SK-N-SH treated with all-trans-retinoic acid at 6 μM for 48 hours (cell line): ENCODE data around the gene DENR.

ENCODE experiments used
- CSRNP3 ChIP-seq: fragments of 250-450 bp; sonication (Bioruptor Pico); IDR thresholded peaks from 2 replicates; pipeline ENCODE4 v1.5.1; 2021; ENCODE audit warnings: mild to moderate bottlenecking, moderate library complexity
- GLIS3 ChIP-seq: fragments of 250-450 bp; sonication (Bioruptor Pico); IDR thresholded peaks from 2 replicates; pipeline ENCODE4 v1.5.0; 2020; ENCODE audit warnings: mild to moderate bottlenecking, moderate library complexity
- ISL1 ChIP-seq: fragments of 250-450 bp; sonication (Bioruptor Pico); IDR thresholded peaks from 2 replicates; pipeline ENCODE4 v2.1.2; 2022; ENCODE audit warnings: mild to moderate bottlenecking, moderate library complexity
- OSR1 ChIP-seq: fragments of 250-450 bp; sonication (Bioruptor Pico); IDR thresholded peaks from 2 replicates; pipeline ENCODE4 v1.8.0; 2022; ENCODE audit warnings: moderate library complexity, mild to moderate bottlenecking, inconsistent platforms
- PPARA ChIP-seq: fragments of 250-450 bp; sonication (Bioruptor Pico); IDR thresholded peaks from 2 replicates; pipeline ENCODE4 v1.5.0; 2020; ENCODE audit warnings: mild to moderate bottlenecking, borderline replicate concordance
- RARB ChIP-seq: fragments of 250-450 bp; sonication (Bioruptor Pico); IDR thresholded peaks from 2 replicates; pipeline ENCODE4 v1.8.0; 2021; ENCODE audit warnings: mild to moderate bottlenecking, moderate library complexity
- TCF4 ChIP-seq: fragments of 250-450 bp; sonication (Bioruptor Pico); IDR thresholded peaks from 2 replicates; pipeline ENCODE4 v1.8.0; 2021; ENCODE audit warnings: mild to moderate bottlenecking, moderate library complexity, borderline replicate concordance
- ZFP30 ChIP-seq: fragments of 450-650 bp; formaldehyde crosslinking; IDR thresholded peaks from 2 replicates; pipeline ENCODE4 v1.5.0; 2022; ENCODE audit warnings: mild to moderate bottlenecking, moderate library complexity
- TF ChIP-seq, protein P1 (sequence below): fragments of 250-450 bp; sonication (Bioruptor Pico); IDR thresholded peaks from 2 replicates; pipeline ENCODE4 v1.5.1; 2020; ENCODE audit warnings: low read depth, mild to moderate bottlenecking, moderate library complexity
- TF ChIP-seq, protein P2 (sequence below): fragments of 250-450 bp; sonication (Bioruptor Pico); IDR thresholded peaks from 2 replicates; pipeline ENCODE4 v1.8.0; 2020; ENCODE audit warnings: mild to moderate bottlenecking, moderate library complexity, borderline replicate concordance
- TF ChIP-seq, protein P3 (sequence below): fragments of 250-450 bp; sonication (Bioruptor Pico); IDR thresholded peaks from 2 replicates; pipeline ENCODE4 v1.5.0; 2020; ENCODE audit warnings: mild to moderate bottlenecking, moderate library complexity

GRCh38 chr12:122795807-122796206, 43.2 kb downstream of the DENR start:
- TF ChIP-seq, protein P1, sequence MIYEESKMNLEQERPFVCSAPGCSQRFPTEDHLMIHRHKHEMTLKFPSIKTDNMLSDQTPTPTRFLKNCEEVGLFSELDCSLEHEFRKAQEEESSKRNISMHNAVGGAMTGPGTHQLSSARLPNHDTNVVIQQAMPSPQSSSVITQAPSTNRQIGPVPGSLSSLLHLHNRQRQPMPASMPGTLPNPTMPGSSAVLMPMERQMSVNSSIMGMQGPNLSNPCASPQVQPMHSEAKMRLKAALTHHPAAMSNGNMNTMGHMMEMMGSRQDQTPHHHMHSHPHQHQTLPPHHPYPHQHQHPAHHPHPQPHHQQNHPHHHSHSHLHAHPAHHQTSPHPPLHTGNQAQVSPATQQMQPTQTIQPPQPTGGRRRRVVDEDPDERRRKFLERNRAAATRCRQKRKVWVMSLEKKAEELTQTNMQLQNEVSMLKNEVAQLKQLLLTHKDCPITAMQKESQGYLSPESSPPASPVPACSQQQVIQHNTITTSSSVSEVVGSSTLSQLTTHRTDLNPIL (CRISPR knock-in tag): no peak
- TF ChIP-seq, protein P2, sequence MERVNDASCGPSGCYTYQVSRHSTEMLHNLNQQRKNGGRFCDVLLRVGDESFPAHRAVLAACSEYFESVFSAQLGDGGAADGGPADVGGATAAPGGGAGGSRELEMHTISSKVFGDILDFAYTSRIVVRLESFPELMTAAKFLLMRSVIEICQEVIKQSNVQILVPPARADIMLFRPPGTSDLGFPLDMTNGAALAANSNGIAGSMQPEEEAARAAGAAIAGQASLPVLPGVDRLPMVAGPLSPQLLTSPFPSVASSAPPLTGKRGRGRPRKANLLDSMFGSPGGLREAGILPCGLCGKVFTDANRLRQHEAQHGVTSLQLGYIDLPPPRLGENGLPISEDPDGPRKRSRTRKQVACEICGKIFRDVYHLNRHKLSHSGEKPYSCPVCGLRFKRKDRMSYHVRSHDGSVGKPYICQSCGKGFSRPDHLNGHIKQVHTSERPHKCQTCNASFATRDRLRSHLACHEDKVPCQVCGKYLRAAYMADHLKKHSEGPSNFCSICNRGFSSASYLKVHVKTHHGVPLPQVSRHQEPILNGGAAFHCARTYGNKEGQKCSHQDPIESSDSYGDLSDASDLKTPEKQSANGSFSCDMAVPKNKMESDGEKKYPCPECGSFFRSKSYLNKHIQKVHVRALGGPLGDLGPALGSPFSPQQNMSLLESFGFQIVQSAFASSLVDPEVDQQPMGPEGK (CRISPR knock-in tag): no peak
- TF ChIP-seq GLIS3 (CRISPR knock-in tag) (no peak), ISL1 (no peak), PPARA (no peak), RARB (CRISPR knock-in tag) (no peak), ZFP30 (no peak), TCF4 (CRISPR knock-in tag) (no peak), CSRNP3 (CRISPR knock-in tag) (no peak), OSR1 (no peak)
- TF ChIP-seq, protein P3, sequence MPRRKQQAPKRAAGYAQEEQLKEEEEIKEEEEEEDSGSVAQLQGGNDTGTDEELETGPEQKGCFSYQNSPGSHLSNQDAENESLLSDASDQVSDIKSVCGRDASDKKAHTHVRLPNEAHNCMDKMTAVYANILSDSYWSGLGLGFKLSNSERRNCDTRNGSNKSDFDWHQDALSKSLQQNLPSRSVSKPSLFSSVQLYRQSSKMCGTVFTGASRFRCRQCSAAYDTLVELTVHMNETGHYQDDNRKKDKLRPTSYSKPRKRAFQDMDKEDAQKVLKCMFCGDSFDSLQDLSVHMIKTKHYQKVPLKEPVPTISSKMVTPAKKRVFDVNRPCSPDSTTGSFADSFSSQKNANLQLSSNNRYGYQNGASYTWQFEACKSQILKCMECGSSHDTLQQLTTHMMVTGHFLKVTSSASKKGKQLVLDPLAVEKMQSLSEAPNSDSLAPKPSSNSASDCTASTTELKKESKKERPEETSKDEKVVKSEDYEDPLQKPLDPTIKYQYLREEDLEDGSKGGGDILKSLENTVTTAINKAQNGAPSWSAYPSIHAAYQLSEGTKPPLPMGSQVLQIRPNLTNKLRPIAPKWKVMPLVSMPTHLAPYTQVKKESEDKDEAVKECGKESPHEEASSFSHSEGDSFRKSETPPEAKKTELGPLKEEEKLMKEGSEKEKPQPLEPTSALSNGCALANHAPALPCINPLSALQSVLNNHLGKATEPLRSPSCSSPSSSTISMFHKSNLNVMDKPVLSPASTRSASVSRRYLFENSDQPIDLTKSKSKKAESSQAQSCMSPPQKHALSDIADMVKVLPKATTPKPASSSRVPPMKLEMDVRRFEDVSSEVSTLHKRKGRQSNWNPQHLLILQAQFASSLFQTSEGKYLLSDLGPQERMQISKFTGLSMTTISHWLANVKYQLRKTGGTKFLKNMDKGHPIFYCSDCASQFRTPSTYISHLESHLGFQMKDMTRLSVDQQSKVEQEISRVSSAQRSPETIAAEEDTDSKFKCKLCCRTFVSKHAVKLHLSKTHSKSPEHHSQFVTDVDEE (CRISPR knock-in tag): no peak
